IPS DF 4.7 (cell line): ENCODE measurements around the gene NKD1.

ENCODE experiments used
- DNase-seq: peaks from one replicate; pipeline ENCODE4 v3.0.0-alpha.2; 2013; ENCODE audit warnings: low spot score; ENCODE audit errors: extremely low read depth

Gene NKD1

DNA sequence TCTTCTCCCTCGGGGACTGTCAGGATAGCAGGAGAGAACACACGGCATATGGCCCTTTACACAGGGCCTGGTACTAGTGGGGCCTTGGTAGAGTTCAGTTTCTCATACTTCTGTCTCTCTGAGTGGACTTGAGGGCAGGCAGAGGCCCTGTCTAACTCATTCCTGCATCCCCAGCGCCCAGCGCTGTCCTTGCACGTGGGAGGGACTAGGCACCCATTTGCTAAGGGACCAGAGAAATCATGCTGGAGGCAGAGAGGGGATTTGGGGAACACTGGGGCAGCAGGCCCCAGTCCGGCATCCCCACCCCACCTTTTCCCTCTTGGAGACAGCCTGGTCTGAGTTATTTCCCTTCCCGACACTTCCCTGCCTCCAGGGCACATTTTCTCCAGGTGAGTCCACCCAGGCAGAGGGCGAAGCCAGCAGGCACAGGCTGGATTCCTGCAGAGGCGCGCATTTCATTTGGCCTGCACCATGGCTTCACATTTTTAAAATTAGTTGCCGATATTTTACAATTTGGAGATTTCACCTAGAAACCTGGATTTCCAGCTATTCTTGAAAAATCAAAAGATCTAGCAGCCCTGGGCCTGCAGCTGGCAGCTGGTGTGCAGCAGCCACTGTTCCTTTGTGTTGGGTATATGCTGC lies 9.7 kb upstream of the NKD1 start:
- DNase-seq, result no peak

- no peak for DNase-seq
Observed at GRCh38 chr16:50539053-50539695, 9.0 kb upstream of the NKD1 start.

DNA sequence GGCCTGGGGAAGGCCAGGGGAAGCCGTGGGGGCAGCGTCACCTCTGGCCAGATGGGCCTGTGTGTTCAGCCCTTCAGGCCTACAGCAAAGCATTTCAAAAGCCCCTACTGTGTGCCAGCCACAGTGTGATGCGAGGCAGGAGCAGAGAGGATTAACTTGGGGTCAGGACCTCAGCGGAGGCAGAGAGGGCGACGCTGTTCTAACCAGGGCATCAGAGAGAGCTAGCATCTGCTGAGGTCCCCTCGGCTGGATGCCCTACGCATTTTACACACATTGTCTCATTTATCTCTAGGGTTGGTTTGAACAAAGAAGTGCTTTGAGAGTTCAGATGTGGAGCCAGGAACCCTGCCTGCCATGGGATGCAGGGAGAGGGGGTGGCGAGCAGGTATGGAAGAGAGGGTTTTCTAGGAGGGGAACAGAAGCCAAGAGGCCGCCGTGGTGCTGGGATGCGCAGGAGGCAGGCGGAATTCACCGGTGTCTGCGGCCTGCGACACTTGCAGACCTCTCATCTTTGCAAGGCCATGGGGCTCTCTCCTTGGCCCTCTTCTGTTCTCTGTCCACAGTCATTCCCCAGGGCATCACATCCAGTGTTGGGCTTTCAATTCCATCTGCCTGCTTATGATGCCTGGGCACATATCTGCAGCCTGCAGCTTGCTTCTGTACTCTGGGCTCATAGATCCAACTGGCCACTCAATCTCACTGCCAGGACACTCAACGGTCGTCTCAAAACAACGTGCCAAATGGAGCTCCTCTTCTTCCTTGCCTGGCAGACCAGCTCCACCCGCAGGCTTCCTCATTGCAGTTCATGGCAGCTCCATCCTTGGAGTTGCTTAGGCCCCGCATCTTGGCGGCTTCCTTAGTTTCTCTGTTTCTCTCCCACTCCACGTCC lies 8.1 kb upstream of the NKD1 start:
- DNase-seq, result no peak

DNA sequence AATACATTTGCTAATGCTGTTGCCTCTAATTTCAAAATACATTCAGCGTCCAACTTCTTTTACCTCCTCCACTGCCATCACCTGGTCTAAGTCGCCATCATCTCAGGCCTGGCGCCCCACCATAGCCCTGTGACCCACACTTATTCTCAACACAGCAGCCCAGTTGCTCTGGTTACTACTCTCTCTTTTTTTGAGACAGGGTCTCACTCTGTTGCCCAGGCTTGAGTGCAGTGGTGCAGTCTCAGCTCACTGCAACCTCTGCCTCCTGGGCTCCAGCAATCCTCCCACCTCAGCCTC lies 7.5 kb upstream of the NKD1 start:
- no peak for DNase-seq

DNA sequence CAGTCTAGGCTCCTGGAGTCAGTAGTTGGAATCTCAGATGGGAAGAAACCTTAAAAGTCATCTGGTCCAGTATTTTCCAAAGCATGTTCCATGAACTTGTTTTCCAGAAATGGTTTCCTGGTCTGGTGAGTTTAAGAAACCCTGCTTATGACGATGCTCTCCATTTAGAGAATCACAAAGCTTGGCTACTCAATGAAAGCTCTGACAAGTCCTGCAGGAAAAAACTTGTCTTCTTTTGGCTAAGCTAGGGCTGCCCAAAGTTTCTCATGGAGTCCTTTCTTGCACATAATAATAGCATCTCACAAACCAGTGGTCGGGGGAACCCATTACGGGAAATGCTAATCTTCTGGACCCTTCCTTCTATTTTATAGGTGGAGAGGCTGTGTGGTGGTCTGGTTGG lies 5.5 kb upstream of the NKD1 start:
- no peak for DNase-seq

GRCh38 chr16:50546125-50546524 lies 2.1 kb upstream of the NKD1 start:
- no peak for DNase-seq

DNA sequence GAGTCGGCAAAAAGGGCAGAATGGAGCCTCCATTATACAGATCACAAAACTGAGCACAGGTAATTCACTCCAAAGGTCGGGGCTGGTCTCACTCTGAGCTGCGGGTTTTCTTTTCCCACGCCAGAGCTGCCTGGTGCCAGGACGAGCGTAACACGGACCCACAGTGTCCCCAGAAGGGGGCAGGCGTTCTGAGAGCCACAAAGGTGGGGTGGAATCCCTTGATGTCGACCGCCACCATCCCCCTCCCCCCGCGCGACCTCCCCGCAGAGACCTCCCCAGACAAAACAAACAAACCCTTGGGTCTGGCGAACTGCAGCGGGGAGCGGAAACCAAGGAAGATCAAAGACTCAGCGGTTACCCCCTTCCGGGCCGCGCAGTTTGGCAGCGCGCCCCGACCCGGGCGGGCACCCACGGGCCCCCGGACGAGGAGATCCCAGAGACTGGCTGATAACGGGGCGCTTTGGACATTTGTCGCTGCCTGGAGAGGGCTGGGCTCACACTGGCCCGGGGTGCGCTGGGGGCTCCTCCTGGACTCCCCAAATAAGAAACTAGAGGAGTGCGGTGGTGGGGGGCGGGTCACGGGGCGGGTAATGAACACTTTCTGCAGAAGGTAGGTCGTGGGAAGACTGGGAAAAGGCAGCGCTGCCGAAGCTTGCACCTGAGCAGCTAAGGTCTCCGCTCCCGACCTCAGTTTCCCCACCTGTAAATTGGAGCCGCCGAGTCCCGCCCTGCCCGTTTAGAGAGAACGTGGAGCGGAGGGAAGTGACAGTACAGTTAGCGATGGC lies 664 bp upstream of the NKD1 start:
- DNase-seq, result no peak

DNA sequence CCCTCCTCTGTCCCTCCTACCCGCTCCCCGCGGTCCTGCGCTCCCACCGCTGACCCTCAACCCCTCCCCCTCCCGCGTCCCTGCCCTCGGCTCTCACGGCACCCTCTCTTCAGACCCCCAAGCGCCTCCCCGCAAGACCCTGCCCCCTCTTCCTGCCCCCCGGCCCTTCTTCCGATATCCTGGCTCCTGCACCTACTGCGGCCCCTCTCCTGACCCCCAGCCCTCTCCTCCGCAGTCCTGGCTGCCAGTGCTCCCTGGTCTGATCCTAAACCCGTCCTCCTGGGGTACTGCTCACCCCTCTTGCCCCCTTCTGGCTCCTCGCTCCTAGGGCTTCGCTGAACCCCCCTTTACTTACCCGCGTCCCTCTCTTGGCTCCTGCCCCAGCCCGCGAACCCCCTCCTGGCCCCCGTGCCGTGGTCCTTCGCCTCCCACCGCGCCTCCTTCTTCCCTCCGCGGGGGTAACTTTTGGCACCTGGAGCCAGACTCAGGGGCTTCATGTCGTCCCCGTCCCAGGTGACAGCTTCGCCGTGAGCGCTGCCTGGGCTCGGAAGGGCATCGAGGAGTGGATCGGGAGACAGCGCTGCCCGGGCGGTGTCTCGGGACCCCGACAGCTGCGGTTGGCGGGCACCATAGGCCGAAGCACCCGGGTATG lies 839 bp downstream of the NKD1 start:
- DNase-seq, result no peak

- DNase-seq, result no peak
Observed at GRCh38 chr16:50549561-50549915, 1.3 kb downstream of the NKD1 start.

- no peak for DNase-seq
Observed at GRCh38 chr16:50550035-50550434, 1.8 kb downstream of the NKD1 start.

GRCh38 chr16:50550866-50551641 lies 2.9 kb downstream of the NKD1 start:
- no peak for DNase-seq

DNA sequence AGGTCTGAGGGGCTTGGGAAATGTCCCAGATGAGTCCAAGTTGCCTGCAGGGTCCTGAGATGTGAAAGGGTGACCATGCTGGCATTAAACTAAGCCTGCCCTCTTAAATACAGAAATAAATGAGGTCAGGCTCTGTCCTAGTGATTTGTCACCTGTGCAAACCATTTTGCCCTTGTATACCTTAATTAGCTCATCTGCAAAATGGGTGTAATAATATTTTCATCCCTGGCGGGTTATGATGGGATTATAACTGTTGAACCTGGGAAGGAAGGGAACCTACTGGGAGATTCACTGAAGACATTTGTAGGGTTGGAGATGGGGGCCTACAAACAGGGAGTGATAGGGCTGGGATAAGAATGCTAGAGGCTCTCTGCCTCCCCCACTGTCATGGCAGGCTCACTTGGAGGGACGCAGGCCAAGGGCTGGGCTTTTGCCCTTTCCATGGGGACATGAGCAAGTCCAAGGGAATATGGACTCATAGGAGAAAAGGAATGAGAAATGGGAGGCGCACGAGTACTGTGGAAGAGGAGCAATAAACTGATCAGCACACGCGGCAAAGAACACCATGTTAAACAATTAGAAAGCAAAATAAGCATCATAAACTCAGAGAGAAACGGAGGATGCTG lies 4.4 kb downstream of the NKD1 start:
- no peak for DNase-seq

DNA sequence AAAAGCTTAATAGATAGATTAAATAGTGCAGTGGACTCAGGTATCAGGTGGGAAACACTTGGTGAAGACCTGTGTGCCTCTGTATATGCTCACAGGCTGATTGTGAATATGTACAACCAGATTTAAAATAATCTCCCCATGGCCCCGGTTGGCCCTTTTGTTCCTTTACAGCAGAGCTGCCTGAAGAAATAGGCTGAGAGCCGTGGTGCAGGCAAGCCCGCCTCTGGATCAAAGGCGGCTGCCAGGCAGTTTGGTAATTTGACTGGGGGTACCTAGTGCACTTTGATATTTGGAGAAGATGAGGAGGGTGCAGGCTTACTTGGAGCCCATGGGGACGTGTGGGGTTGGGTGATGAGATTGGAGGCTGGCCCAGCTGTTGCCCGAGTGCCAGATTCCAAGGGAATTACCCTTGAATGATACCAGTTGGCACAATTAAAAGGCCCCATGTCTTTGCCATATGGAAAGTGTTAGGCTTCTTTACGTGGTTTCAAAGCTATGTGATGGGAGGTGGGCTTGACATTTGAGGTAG lies 5.0 kb downstream of the NKD1 start:
- DNase-seq, result no peak

GRCh38 chr16:50553731-50554360 lies 5.7 kb downstream of the NKD1 start:
- DNase-seq, result no peak

DNA sequence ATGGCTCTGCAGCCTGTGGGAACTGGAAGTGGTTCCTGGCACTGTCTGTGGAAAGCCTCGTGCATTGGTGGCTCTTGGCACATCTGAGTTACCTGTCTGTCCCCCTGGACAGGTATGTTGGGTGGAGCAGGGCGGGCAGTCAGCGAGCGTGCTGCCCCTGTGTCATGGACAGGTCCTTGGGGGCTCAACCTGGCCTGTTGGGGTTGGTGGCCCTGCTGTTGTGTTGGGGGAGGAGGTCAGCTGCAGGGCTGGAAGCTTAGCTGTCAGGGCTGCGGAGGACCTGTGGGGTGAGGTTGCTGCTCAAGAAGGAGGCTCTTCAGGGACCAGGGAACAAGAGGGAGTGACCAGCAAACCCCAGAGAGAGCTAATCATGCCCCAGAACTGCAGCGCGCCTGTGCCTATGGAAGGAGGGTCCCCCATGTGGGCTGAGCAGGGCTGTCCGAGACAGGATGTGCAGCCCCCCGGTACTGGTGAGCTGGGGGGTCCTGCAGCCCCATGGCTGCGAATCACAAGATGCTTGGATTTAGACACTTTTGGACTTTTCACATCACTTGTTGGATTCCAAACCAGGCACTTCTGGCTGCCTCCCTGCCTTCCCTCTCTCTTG lies 7.2 kb downstream of the NKD1 start:
- no peak for DNase-seq

GRCh38 chr16:50555952-50556673 lies 7.9 kb downstream of the NKD1 start:
- no peak for DNase-seq

DNA sequence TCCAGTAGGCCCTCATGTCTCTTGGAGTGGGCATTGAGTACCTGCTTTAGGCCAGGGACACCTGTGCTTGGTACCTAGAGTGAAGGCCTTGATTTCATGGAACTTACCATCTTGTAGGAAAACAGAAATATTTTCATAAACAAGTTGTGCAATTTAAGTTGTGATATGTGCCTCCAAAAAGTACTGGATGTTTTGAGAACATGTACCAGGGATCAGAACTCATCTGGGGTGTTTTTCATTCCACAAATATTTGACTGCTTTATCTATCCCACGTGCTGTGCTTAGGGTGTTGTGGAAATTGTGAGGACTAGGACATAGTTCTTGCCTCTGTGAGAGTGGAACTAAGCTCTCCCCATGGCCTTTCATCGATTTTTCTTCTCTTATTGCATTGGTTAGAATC lies 8.8 kb downstream of the NKD1 start:
- DNase-seq, result no peak

- DNase-seq, result no peak
Observed at GRCh38 chr16:50558913-50559312, 10.7 kb downstream of the NKD1 start.
